Parathyroid adenoma (tissue), 2 donors: ENCODE data around the gene RAN.

Source experiments
- H2AFZ ChIP-seq: fragments of 300-600 bp; sonication (generic); one replicate; pipeline ENCODE4 v1.7.0; 2017; ENCODE audit warnings: antibody characterized with exemption, mild to moderate bottlenecking
- H3K27ac ChIP-seq: fragments of 300-600 bp; sonication (generic); one replicate; pipeline ENCODE4 v1.7.0; 2017
- H3K27me3 ChIP-seq: fragments of 300-600 bp; sonication (generic); one replicate; pipeline ENCODE4 v1.7.0; 2017; ENCODE audit warnings: low read length; ENCODE audit not compliant: control insufficient read depth, insufficient read depth
- H3K36me3 ChIP-seq: fragments of 300-600 bp; sonication (generic); one replicate; pipeline ENCODE4 v1.7.0; 2017; ENCODE audit warnings: low read length; ENCODE audit not compliant: control insufficient read depth, insufficient read depth
- H3K4me1 ChIP-seq: fragments of 300-600 bp; sonication (generic); one replicate; pipeline ENCODE4 v1.7.0; 2017; ENCODE audit warnings: control low read depth
- H3K4me2 ChIP-seq: fragments of 300-600 bp; sonication (generic); one replicate; pipeline ENCODE4 v1.7.0; 2017; ENCODE audit warnings: low read length
- H3K4me3 ChIP-seq: fragments of 300-600 bp; sonication (generic); one replicate; pipeline ENCODE4 v1.7.0; 2017; ENCODE audit warnings: low read depth, low read length
- H3K79me2 ChIP-seq: fragments of 300-600 bp; sonication (generic); one replicate; pipeline ENCODE4 v1.7.0; 2017; ENCODE audit warnings: control low read depth
- H3K9ac ChIP-seq: fragments of 300-600 bp; sonication (generic); one replicate; pipeline ENCODE4 v1.7.0; 2017; ENCODE audit warnings: mild to moderate bottlenecking
- H3K9me3 ChIP-seq: fragments of 300-600 bp; sonication (generic); one replicate; pipeline ENCODE4 v1.7.0; 2017; ENCODE audit warnings: low read length; ENCODE audit not compliant: control insufficient read depth
- TF ChIP-seq, protein P1 (sequence below): fragments of 300-600 bp; sonication (generic); IDR thresholded peaks from one replicate; pipeline ENCODE4 v1.7.0; 2017; ENCODE audit warnings: antibody characterized with exemption, mild to moderate bottlenecking
- donor health status: primary hyperparathyroidism.

Gene RAN

DNA sequence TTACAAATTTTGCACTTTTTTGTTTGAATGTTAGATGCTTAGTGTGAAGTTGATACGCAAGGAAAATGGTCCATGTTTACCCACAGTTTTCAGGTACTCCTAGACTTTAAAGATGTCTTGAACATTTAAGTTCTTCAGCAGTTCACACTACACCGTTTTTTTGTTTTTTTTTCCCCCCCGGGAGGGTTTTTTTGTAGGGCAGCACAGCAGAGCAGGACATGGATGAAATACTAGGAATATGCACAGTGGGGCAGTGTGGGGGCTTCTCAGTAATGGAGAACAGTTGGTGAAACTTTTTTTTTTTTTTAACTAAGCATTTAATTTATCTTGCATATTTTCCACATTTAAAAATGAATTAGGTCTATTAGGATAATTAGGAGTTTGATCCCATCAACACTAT lies 4.9 kb downstream of the RAN start:
- no peaks in the 10 kb centered on the region for H3K9me3 ChIP-seq
- no peak overlapping the region for H3K9ac ChIP-seq
- no peaks in the 10 kb centered on the region for H3K27me3 ChIP-seq
- H3K4me1 ChIP-seq, result peaks cover 6% of the 10 kb centered on the region
- no peaks in the 10 kb centered on the region for H3K79me2 ChIP-seq
- H3K27ac ChIP-seq, result no peak overlapping the region
- no peak overlapping the region for H3K4me3 ChIP-seq
- no peak overlapping the region for H3K4me2 ChIP-seq
- TF ChIP-seq, protein P1, sequence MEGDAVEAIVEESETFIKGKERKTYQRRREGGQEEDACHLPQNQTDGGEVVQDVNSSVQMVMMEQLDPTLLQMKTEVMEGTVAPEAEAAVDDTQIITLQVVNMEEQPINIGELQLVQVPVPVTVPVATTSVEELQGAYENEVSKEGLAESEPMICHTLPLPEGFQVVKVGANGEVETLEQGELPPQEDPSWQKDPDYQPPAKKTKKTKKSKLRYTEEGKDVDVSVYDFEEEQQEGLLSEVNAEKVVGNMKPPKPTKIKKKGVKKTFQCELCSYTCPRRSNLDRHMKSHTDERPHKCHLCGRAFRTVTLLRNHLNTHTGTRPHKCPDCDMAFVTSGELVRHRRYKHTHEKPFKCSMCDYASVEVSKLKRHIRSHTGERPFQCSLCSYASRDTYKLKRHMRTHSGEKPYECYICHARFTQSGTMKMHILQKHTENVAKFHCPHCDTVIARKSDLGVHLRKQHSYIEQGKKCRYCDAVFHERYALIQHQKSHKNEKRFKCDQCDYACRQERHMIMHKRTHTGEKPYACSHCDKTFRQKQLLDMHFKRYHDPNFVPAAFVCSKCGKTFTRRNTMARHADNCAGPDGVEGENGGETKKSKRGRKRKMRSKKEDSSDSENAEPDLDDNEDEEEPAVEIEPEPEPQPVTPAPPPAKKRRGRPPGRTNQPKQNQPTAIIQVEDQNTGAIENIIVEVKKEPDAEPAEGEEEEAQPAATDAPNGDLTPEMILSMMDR, result no peak
- H3K36me3 ChIP-seq, result peaks cover 3% of the 10 kb centered on the region
- no peak overlapping the region for H2AFZ ChIP-seq

DNA sequence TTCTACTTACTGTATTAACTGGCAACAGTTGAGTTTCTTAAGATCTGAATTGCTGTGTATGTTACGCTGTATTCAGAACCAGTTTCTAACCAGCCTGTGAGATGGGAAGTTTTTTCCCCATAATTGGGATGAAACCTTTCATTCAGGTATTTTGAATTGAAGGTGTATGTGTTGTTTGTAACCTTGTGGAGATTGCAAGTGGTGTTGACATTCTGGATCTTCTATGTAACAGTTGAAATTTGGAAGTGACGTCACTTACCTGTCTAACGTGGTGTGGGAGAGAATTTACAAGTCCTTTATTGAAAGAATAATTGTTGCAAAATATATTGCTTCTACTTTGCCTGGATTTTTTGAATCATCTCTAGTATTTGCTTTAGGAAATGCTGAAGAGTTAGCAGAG lies 5.5 kb downstream of the RAN start:
- H3K4me1 ChIP-seq, result peaks cover 6% of the 10 kb centered on the region

DNA sequence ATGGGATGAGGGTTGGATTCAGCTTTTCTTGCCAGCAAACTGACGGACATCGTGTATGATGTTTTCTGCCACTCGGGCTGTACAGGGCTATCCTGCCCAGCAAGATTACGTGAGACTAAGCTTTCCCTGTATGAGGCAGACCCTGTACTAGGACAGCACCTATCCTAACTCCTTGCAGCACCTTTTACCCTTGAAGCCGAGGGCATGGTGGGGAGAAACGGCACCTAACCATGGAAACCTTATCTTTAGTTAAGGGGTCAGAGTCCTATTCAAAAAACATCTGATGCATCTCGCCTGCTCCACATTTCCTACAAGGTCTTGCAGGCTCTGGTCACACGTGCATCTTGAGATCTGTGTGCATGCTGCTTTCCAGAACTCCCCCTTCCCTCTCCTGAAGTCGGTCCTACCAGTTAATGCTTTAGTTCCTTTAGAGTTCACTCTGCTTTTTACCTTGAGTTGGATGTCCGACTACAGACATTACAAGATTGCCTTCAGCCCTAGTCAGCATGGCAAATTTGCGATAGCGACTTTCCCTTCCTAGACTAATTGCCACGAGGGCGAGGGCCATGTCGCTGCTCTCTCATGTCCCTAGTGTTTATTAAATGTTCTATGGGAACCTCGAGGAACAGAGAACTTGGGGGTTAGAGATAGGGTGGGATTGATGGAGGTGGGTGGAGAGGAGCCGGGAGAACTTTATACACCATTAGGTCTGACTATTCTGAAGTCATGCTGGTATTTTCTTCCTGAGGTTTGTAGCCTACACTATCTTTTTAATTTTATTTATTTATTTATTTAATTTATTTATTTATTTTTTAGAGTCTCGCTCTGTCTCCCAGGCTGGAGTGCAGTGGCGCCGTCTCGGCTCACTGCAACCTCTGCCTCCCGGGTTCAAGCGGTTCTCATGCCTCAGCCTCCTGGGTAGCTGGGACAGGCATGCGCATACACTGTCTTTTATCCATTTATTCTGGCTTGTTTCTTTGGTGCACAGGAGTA lies 6.6 kb downstream of the RAN start:
- no peaks in the 10 kb centered on the region for H3K4me1 ChIP-seq
- H2AFZ ChIP-seq, result no peak overlapping the region
- H3K4me3 ChIP-seq, result no peak overlapping the region
- no peaks in the 10 kb centered on the region for H3K27me3 ChIP-seq
- H3K79me2 ChIP-seq, result no peaks in the 10 kb centered on the region
- H3K36me3 ChIP-seq, result no peaks in the 10 kb centered on the region
- TF ChIP-seq, protein P1, result no peak
- H3K9ac ChIP-seq, result no peak overlapping the region
- H3K4me2 ChIP-seq, result no peak overlapping the region
- no peak overlapping the region for H3K27ac ChIP-seq
- H3K9me3 ChIP-seq, result no peaks in the 10 kb centered on the region

More for the DNA sequence above, 5.5 kb downstream of the RAN start:
- Histone ChIP-seq H3K4me2 (no peak overlapping the region), H3K4me3 (no peak overlapping the region), H3K79me2 (no peaks in the 10 kb centered on the region), H3K27me3 (no peaks in the 10 kb centered on the region), H3K36me3 (peaks cover 3% of the 10 kb centered on the region), H3K9me3 (no peaks in the 10 kb centered on the region), H3K27ac (no peak overlapping the region), H3K9ac (no peak overlapping the region), H2AFZ (no peak overlapping the region)
- TF ChIP-seq, protein P1, result no peak

DNA sequence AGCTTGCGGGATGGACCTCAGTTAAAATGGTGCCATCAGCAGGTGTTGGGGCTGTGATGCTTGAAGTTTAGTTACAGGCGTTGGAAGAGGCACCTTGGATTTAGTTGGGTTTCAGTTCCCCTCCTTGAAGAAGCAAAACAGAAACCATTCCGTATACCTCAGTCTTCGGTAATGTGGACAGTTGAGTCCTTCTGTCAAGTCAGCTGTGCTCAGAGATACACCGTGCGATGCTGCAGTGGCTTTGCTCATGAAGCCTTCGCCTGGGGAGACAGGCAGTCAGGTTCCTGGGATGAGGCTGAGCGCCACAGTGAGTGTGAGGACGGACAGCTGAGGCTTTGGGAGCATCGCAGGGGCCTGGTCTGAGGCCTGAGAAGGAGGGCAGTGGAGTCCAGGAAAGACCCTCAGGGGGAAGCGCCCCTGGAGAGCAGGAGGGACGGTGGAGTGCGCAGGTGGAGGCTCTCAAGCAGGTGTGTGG lies 7.4 kb downstream of the RAN start:
- no peak overlapping the region for H3K27ac ChIP-seq

More for the DNA sequence above, 7.4 kb downstream of the RAN start:
- no peak overlapping the region for H3K4me3 ChIP-seq
- no peaks in the 10 kb centered on the region for H3K27me3 ChIP-seq
- H3K36me3 ChIP-seq, result no peaks in the 10 kb centered on the region
- no peaks in the 10 kb centered on the region for H3K79me2 ChIP-seq
- H3K9ac ChIP-seq, result no peak overlapping the region
- TF ChIP-seq, protein P1, result no peak
- no peaks in the 10 kb centered on the region for H3K9me3 ChIP-seq
- no peak overlapping the region for H3K4me2 ChIP-seq
- no peaks in the 10 kb centered on the region for H3K4me1 ChIP-seq
- no peak overlapping the region for H2AFZ ChIP-seq
